ENCODE results near the gene PRDM16. TPM values are rescaled to one million over a fixed set of nuclear protein-coding genes. Genes with fewer than 3 reads are reported as not detected.

The PRDM16 gene
- polyA plus RNA-seq, 2 of the 4 experiments (the other 2 are of a cell fraction), result 0.03 to 0.35 TPM

- no peak for TF ChIP-seq CHD4 (IDR thresholded peaks at IDR 0.05; ENCODE audit: borderline replicate concordance)
- TF ChIP-seq HOXA7 (CRISPR knock-in tag; IDR thresholded peaks at IDR 0.05), result no peak
- no peak for TF ChIP-seq PBX3 (IDR thresholded peaks at IDR 0.05)
- TF ChIP-seq FOSL2 (IDR thresholded peaks at IDR 0.05), result no peak
- TF ChIP-seq FOSL2 (CRISPR knock-in tag; IDR thresholded peaks at IDR 0.05), result no peak
Measured at GRCh38 chr1:3293563-3294080, 224.6 kb downstream of the PRDM16 start (continued).

- no peaks in the 10 kb centered on the region for H3K4me1 ChIP-seq
- no peaks in the 10 kb centered on the region for H3K9me3 ChIP-seq
- FAIRE-seq (no peak), ATAC-seq (no peak), DNase-seq (ENCODE audit: low read depth in 1 of 2, low spot score in 1 of 2) (no peak)
- H3K27ac ChIP-seq, result no peak overlapping the region
- no peak for TF ChIP-seq RARB (CRISPR knock-in tag; IDR thresholded peaks at IDR 0.05)
- no peak for TF ChIP-seq EHF (CRISPR knock-in tag; IDR thresholded peaks at IDR 0.05)
- no peak for TF ChIP-seq CBX8 (IDR thresholded peaks at IDR 0.05)
- TF ChIP-seq CBX2 (IDR thresholded peaks at IDR 0.05; ENCODE audit: borderline replicate concordance, low read depth), result no peak
- TF ChIP-seq ZC3H11A (IDR thresholded peaks at IDR 0.05), result no peak
- TF ChIP-seq HDAC2 (IDR thresholded peaks at IDR 0.05), result no peak
- TF ChIP-seq HMGXB4 (CRISPR knock-in tag; IDR thresholded peaks at IDR 0.05; ENCODE audit: borderline replicate concordance), result no peak
- CTCF ChIA-PET, result no interaction called here
- H3K4me3 ChIP-seq, result no peak overlapping the region
- H3K4me2 ChIP-seq, result no peak overlapping the region
- POLR2A ChIA-PET, result no interaction called here
- 39% methylated on average over 5 of the region's 13 CpGs for WGBS (ENCODE audit: missing lambda C conversion rate)
Measured at GRCh38 chr1:3294450-3294849, 225.4 kb downstream of the PRDM16 start.

GRCh38 chr1:3295846-3296245 lies 226.8 kb downstream of the PRDM16 start:
- no peak for DNase-seq (ENCODE audit: low read depth in 1 of 2, low spot score in 1 of 2)
- no peak overlapping the region for H3K4me3 ChIP-seq
- no peaks in the 10 kb centered on the region for H3K4me1 ChIP-seq
- CTCF ChIA-PET, result no interaction called here
- H3K27ac ChIP-seq, result no peak overlapping the region
- no peaks in the 10 kb centered on the region for H3K9me3 ChIP-seq
- no peak for FAIRE-seq
- POLR2A ChIA-PET, result no interaction called here
- TF ChIP-seq ZSCAN20 (CRISPR knock-in tag; IDR thresholded peaks at IDR 0.05) (no peak), FOSL2 (IDR thresholded peaks at IDR 0.05) (no peak), FOSL2 (CRISPR knock-in tag; IDR thresholded peaks at IDR 0.05) (no peak), BCL3 (IDR thresholded peaks at IDR 0.05) (no peak), BHLHE40 (IDR thresholded peaks at IDR 0.05; ENCODE audit: low read depth, low read length) (no peak), TP53 (CRISPR knock-in tag; IDR thresholded peaks at IDR 0.05) (no peak), PHF8 (IDR thresholded peaks at IDR 0.05; ENCODE audit: borderline replicate concordance, low read depth) (no peak), NR3C1 (IDR thresholded peaks at IDR 0.05) (no peak), PBX3 (IDR thresholded peaks at IDR 0.05) (no peak)
- no peak for ATAC-seq
- WGBS (ENCODE audit: missing lambda C conversion rate), result 43% methylated on average over 3 of the region's 12 CpGs
- no peak overlapping the region for H3K4me2 ChIP-seq

Measured in A549 (cell line).